Liver (tissue), 9 donors: ENCODE data around the gene BAIAP2. TPM values are rescaled to one million over a fixed set of nuclear protein-coding genes. Genes with fewer than 3 reads are reported as not detected.

Source experiments
- DNase-seq: peaks from one replicate; pipeline ENCODE4 v3.0.0-alpha.2; 2017; ENCODE audit warnings: low spot score
- H3K27ac ChIP-seq, 2 donors: one replicate each; pipeline ENCODE4 v1.7.0; 2013; ENCODE audit warnings: inconsistent platforms in 2 of 2, low read length in 2 of 2, control low read depth in 1 of 2, low read depth in 1 of 2, mild to moderate bottlenecking in 1 of 2
- H3K27me3 ChIP-seq, 4 donors: one replicate each; pipeline versions ENCODE4 v1.6.1 to v1.7.0; 2013; ENCODE audit warnings: low read length in 3 of 4, inconsistent platforms in 1 of 4, mild to moderate bottlenecking in 1 of 4, moderate library complexity in 1 of 4; ENCODE audit not compliant: control insufficient read depth in 4 of 4, insufficient read depth in 4 of 4
- H3K36me3 ChIP-seq, 4 donors: one replicate each; pipeline versions ENCODE4 v1.6.1 to v1.7.0; 2013; ENCODE audit warnings: low read length in 3 of 4, mild to moderate bottlenecking in 3 of 4, low read depth in 1 of 4, moderate library complexity in 1 of 4; ENCODE audit not compliant: control insufficient read depth in 4 of 4, insufficient read depth in 3 of 4
- H3K4me1 ChIP-seq, 4 donors: one replicate each; pipeline versions ENCODE4 v1.6.1 to v1.7.0; 2013; ENCODE audit warnings: low read length in 3 of 4, mild to moderate bottlenecking in 3 of 4, moderate library complexity in 1 of 4; ENCODE audit not compliant: control insufficient read depth in 4 of 4, insufficient read depth in 4 of 4
- H3K4me3 ChIP-seq, 3 donors: one replicate each; pipeline versions ENCODE4 v1.6.1 to v1.7.0; 2013; ENCODE audit warnings: low read length in 3 of 3, control low read depth in 1 of 3, low read depth in 1 of 3, mild to moderate bottlenecking in 1 of 3
- H3K9ac ChIP-seq, 2 donors: one replicate each; pipeline ENCODE4 v1.7.0; 2013; ENCODE audit warnings: low read length in 2 of 2, mild to moderate bottlenecking in 2 of 2, moderate library complexity in 2 of 2, control low read depth in 1 of 2, low read depth in 1 of 2
- H3K9me3 ChIP-seq, 4 donors: one replicate each; pipeline versions ENCODE4 v1.6.1 to v1.7.0; 2013; ENCODE audit warnings: low read length in 3 of 4; ENCODE audit not compliant: control insufficient read depth in 4 of 4
- ATF3 ChIP-seq: IDR thresholded peaks from 2 replicates; pipeline ENCODE4 v1.6.1; 2016; ENCODE audit warnings: antibody characterized with exemption
- EGR1 ChIP-seq, 2 donors: IDR thresholded peaks; 2 replicates each; pipeline ENCODE4 v1.6.1; 2016 to 2018; ENCODE audit warnings: antibody characterized with exemption in 2 of 2, low read depth in 2 of 2
- FOXA2 ChIP-seq: IDR thresholded peaks from 2 replicates; pipeline ENCODE4 v1.6.1; 2016; ENCODE audit warnings: antibody characterized with exemption
- HNF4A ChIP-seq, 2 donors: conservative IDR thresholded peaks; 2 replicates each; pipeline ENCODE4 v1.6.1; 2016; ENCODE audit warnings: antibody characterized with exemption in 2 of 2, mild to moderate bottlenecking in 2 of 2
- HNF4G ChIP-seq: IDR thresholded peaks from 2 replicates; pipeline ENCODE4 v1.6.1; 2016; ENCODE audit warnings: antibody characterized with exemption
- JUND ChIP-seq, 2 donors: IDR thresholded peaks; 2 replicates each; pipeline ENCODE4 v1.6.1; 2016; ENCODE audit warnings: antibody characterized with exemption in 2 of 2
- NR2F2 ChIP-seq: IDR thresholded peaks from 2 replicates; pipeline ENCODE4 v1.6.1; 2016; ENCODE audit warnings: antibody characterized with exemption
- RXRA ChIP-seq, 2 donors: IDR thresholded peaks; 2 replicates each; pipeline ENCODE4 v1.6.1; 2017 to 2018; ENCODE audit warnings: antibody characterized with exemption in 2 of 2, mild to moderate bottlenecking in 1 of 2
- SP1 ChIP-seq: IDR thresholded peaks from 2 replicates; pipeline ENCODE4 v1.6.1; 2018; ENCODE audit warnings: antibody characterized with exemption, mild to moderate bottlenecking
- YY1 ChIP-seq: IDR thresholded peaks from 2 replicates; pipeline ENCODE4 v1.6.1; 2016; ENCODE audit warnings: antibody characterized with exemption, mild to moderate bottlenecking
- WGBS: extraction: QIAGEN DNeasy Blood & Tissue Kit; methylation state at CpG from one replicate; pipeline ENCODE4 v1.1.7; 2013; 5-methylcytosine and 5-hydroxymethylcytosine counted together
- polyA plus RNA-seq, 2 donors: library from polyadenylated mRNA; stranded (reverse) in 1 of 2; unstranded in 1 of 2; fragments of 200-250 nt in 1 of 2; fragments of >200 nt in 1 of 2; fragmentation: Nextera tagmentation in 1 of 2; extraction: Ambion mirVana in 1 of 2; gene quantifications; one replicate each; pipeline versions ENCODE4 v1.2.1 to v1.2.3, GENCODE V29; 2013 to 2015
- total RNA-seq, 2 donors: library from RNA; depleted of rRNA; stranded (reverse); fragments of >200 nt; gene quantifications; one replicate each; pipeline ENCODE4 v1.2.3, GENCODE V29; 2014
- TF ChIP-seq, protein P1 (sequence below): fragments of 150-350 bp; IDR thresholded peaks from 2 replicates; pipeline ENCODE4 v1.5.1; 2017; ENCODE audit warnings: improper control_type of control experiment, low read depth, low read length; ENCODE audit not compliant: missing input control
- TF ChIP-seq, protein P2 (sequence below): IDR thresholded peaks from 2 replicates; pipeline ENCODE4 v1.6.1; 2016; ENCODE audit warnings: antibody characterized with exemption
- donor health status: healthy.
- donor health status: healthy.
- donor health status: healthy.
- donor health status: healthy.
- donor health status: healthy.

The BAIAP2 gene
- total and polyA plus RNA-seq, 4 donors, result 8.1 to 61.3 (median 44.9) TPM

GRCh38 chr17:80990921-80991644, 43.9 kb upstream of the BAIAP2 start:
- peak overlapping the region; percentile 40 to 78 for H3K9ac ChIP-seq
- peak overlapping the region; percentile 70 to 97 (median 86) for H3K4me3 ChIP-seq
- WGBS, result 29% methylated on average over 22 of the region's 22 CpGs
- DNase-seq, result no peak
- no peak overlapping the region for H3K27ac ChIP-seq
- no peaks in the 10 kb centered on the region for H3K9me3 ChIP-seq
- peaks cover 10 to 32% (median 23%) of the 10 kb centered on the region in 4 donors for H3K4me1 ChIP-seq
- peaks cover 0 to 7% (median 3%) of the 10 kb centered on the region in 4 donors for H3K36me3 ChIP-seq
- TF ChIP-seq NR2F2 (peak; percentile 59), HNF4A (conservative IDR thresholded peaks at IDR 0.05) (peak; percentile 36 to 69), HNF4G (no peak), RXRA (IDR thresholded peaks at IDR 0.05) (peak in 1 of 2 donors; percentile 36), JUND (IDR thresholded peaks at IDR 0.05) (no peak), SP1 (peak; percentile 79), YY1 (peak; percentile 29)
- H3K27me3 ChIP-seq, result no peaks in the 10 kb centered on the region

DNA sequence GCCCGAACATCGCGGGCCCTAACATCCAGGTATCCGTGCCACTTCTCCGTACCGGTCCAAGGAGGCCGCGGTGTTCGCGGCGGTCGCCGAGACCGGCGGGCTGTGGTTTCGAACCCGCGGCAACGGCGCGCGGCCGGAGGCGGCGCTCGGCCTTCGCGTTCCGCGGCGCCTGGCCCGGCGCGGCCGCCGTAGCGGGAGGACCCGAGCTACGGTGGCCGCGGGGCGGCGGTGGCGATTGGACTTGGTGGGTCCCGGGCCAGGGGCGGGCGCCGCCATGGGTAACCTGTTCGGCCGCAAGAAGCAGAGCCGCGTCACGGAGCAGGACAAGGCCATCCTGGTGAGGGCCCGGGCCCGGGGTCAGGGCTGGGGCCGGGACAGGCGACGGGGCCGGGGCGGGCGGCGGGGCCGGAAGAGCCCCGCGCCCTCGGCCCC, 43.3 kb upstream of the BAIAP2 start, which contains the start of gene CHMP6:
Gene CHMP6, plus strand, starts transcription at position 197 of the 432 bp plus-strand sequence. Its CDS starts 78 bp downstream, at position 275.
- Histone ChIP-seq H3K36me3 (peaks cover under 1 to 12% (median 8%) of the 10 kb centered on the region in 4 donors), H3K9me3 (no peaks in the 10 kb centered on the region), H3K27ac (no peak within 1 kb of the TSS), H3K4me1 (peaks cover 10 to 32% (median 23%) of the 10 kb centered on the region in 4 donors), H3K27me3 (no peaks in the 10 kb centered on the region), H3K9ac (peak within 1 kb of the TSS; percentile 71 to 78), H3K4me3 (peak within 1 kb of the TSS; percentile 70 to 97 (median 86))
- under 1% methylated on average over 66 of the region's 66 CpGs for WGBS
- TF ChIP-seq EGR1 (IDR thresholded peaks at IDR 0.05; ENCODE audit: low read depth in 2 of 2), result no peak
- TF ChIP-seq ATF3, result no peak
- TF ChIP-seq, protein P1, sequence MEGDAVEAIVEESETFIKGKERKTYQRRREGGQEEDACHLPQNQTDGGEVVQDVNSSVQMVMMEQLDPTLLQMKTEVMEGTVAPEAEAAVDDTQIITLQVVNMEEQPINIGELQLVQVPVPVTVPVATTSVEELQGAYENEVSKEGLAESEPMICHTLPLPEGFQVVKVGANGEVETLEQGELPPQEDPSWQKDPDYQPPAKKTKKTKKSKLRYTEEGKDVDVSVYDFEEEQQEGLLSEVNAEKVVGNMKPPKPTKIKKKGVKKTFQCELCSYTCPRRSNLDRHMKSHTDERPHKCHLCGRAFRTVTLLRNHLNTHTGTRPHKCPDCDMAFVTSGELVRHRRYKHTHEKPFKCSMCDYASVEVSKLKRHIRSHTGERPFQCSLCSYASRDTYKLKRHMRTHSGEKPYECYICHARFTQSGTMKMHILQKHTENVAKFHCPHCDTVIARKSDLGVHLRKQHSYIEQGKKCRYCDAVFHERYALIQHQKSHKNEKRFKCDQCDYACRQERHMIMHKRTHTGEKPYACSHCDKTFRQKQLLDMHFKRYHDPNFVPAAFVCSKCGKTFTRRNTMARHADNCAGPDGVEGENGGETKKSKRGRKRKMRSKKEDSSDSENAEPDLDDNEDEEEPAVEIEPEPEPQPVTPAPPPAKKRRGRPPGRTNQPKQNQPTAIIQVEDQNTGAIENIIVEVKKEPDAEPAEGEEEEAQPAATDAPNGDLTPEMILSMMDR, result peak; percentile 19
- TF ChIP-seq FOXA2, result no peak
- no peak for TF ChIP-seq JUND (IDR thresholded peaks at IDR 0.05)
- TF ChIP-seq RXRA (IDR thresholded peaks at IDR 0.05), result no peak
- DNase-seq, result peak; percentile 72

- Histone ChIP-seq H3K36me3 (peaks cover 2 to 19% (median 13%) of the 10 kb centered on the region in 4 donors), H3K9me3 (no peaks in the 10 kb centered on the region), H3K4me3 (peak overlapping the region; percentile 70 to 97 (median 86)), H3K4me1 (peaks cover 10 to 32% (median 23%) of the 10 kb centered on the region in 4 donors), H3K27ac (no peak overlapping the region), H3K9ac (peak overlapping the region; percentile 11 to 71), H3K27me3 (no peaks in the 10 kb centered on the region)
- DNase-seq, result no peak
- WGBS, result 3% methylated on average over 90 of the region's 90 CpGs
- no peak for TF ChIP-seq HNF4A (conservative IDR thresholded peaks at IDR 0.05)
- TF ChIP-seq, protein P2, sequence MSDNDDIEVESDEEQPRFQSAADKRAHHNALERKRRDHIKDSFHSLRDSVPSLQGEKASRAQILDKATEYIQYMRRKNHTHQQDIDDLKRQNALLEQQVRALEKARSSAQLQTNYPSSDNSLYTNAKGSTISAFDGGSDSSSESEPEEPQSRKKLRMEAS, result no peak
- TF ChIP-seq HNF4G, result no peak
These were observed 42.6 kb upstream of the BAIAP2 start for GRCh38 chr17:80992077-80992947.
